ENCODE measurements around the gene KANSL1. TPM values are rescaled to one million over a fixed set of nuclear protein-coding genes. Genes with fewer than 3 reads are reported as not detected.
"Not testable (repeated sequence)": the region's sequence is repeated elsewhere in the genome, so short reads cannot be mapped to it uniquely, and the experiment has no call there.

KANSL1 gene
- total and polyA plus RNA-seq, 2 experiments from 2014 or later: 37.3 to 84.3 TPM

DNA sequence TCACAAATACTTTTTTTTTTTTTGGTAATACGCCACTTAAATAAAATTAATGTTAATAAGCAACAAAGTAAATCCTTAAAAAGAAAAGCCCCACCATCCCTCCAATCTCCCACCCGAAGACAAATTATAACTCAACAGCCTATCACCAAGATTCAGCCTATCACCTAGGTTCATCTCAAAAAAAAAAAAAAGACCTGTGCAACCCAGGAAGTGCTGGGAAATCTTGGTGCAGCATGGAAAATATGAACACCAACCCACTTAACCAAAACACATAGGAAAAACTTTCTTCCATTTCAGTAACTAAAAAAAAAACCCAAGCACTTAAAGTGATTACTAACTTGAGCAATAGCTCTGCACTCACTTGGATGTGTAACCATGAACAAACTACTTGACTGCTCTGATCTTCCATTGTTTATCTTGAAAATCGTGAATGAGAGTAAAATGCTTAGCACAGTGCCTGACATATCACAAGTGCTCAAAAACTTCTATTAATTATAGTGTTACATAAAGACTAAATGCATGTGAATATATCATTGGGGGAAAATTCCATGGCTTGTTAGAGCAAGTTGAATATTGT lies 103.8 kb downstream of the KANSL1 start:
- TF ChIP-seq, protein P1, sequence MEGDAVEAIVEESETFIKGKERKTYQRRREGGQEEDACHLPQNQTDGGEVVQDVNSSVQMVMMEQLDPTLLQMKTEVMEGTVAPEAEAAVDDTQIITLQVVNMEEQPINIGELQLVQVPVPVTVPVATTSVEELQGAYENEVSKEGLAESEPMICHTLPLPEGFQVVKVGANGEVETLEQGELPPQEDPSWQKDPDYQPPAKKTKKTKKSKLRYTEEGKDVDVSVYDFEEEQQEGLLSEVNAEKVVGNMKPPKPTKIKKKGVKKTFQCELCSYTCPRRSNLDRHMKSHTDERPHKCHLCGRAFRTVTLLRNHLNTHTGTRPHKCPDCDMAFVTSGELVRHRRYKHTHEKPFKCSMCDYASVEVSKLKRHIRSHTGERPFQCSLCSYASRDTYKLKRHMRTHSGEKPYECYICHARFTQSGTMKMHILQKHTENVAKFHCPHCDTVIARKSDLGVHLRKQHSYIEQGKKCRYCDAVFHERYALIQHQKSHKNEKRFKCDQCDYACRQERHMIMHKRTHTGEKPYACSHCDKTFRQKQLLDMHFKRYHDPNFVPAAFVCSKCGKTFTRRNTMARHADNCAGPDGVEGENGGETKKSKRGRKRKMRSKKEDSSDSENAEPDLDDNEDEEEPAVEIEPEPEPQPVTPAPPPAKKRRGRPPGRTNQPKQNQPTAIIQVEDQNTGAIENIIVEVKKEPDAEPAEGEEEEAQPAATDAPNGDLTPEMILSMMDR (IDR thresholded peaks at IDR 0.05; ENCODE audit: poor library complexity): no peak
- TF ChIP-seq EZH2phosphoT487 (IDR thresholded peaks at IDR 0.05; ENCODE audit: low read depth, severe bottlenecking, unreplicated experiment) (no peak), EZH2 (IDR thresholded peaks at IDR 0.05; ENCODE audit: borderline replicate concordance) (no peak)
- H3K36me3 ChIP-seq (replicated peaks; ENCODE audit: insufficient read depth, low read depth): no peaks in the 10 kb centered on the region
- no peak overlapping the region for H3K4me2 ChIP-seq
- H3K9me3 ChIP-seq (ENCODE audit: low read depth): no peaks in the 10 kb centered on the region
- H3K27me3 ChIP-seq: no peaks in the 10 kb centered on the region
- peaks cover 97% of the 10 kb centered on the region for H3K79me2 ChIP-seq
- peaks cover 81% of the 10 kb centered on the region for H4K20me1 ChIP-seq (ENCODE audit: insufficient read depth, poor library complexity, severe bottlenecking)
- no peaks in the 10 kb centered on the region for H3K4me1 ChIP-seq (ENCODE audit: insufficient read depth)
- H3K9me2 ChIP-seq (replicated peaks; ENCODE audit: insufficient read depth): no peaks in the 10 kb centered on the region
- no peak overlapping the region for H2AFZ ChIP-seq
- WGBS (ENCODE audit: low lambda C conversion rate, missing lambda C conversion rate): 89% methylated on average over 3 of the region's 3 CpGs
- no peak overlapping the region for H3K4me3 ChIP-seq
- no peak for DNase-seq (ENCODE audit: low spot score)
- H3K27ac ChIP-seq: no peak overlapping the region

DNA sequence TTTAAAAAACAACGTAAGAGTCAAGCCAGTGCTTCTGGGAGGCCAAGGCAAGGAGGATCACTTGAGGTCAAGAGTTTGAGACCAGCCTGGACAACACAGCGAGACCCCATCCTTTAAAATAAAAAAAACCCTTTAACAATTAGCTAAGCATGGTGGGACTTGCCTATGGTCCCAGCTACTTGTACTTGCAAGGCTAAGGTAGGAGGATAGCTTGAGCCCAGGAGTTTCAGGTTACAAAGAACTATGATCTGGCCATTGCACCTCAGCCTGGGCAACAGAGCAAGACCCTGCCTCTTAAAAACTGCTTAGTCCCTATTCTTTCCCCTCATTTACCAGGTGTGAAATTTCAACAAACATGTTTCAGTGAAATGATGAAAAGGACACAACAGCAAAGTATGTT lies 104.6 kb downstream of the KANSL1 start:
- peaks cover 97% of the 10 kb centered on the region for H3K79me2 ChIP-seq

DNA sequence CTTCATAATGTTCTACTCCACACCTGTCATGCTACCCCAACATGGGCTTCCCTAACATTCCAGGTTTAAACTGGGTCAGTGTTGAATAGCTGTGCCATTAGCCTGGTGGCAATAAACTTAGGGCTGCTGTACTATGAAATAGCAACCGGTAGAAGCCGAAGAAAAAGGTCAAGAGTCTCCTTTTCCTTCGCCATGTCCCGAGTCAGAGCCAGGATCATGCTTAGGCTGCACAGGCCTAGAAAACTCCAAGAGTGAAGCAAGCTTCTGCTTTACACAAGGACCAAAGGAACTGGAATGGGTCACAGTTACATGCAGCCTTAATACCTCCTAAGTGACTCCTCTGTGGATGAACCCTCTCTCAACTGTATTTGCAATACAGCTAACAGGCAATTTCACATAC lies 105.4 kb downstream of the KANSL1 start:
- not testable (repeated sequence) for DNase-seq (ENCODE audit: low spot score); H3K4me1 ChIP-seq (ENCODE audit: insufficient read depth); H3K36me3 ChIP-seq (replicated peaks; ENCODE audit: insufficient read depth, low read depth); H3K27me3 ChIP-seq; H2AFZ ChIP-seq; H3K4me3 ChIP-seq; H3K9me2 ChIP-seq (replicated peaks; ENCODE audit: insufficient read depth); H3K27ac ChIP-seq; H3K9me3 ChIP-seq (ENCODE audit: low read depth); H3K4me2 ChIP-seq
- Histone ChIP-seq H3K79me2 (peaks cover 97% of the 10 kb centered on the region), H4K20me1 (ENCODE audit: insufficient read depth, poor library complexity, severe bottlenecking) (peaks cover 75% of the 10 kb centered on the region)
- WGBS (ENCODE audit: low lambda C conversion rate, missing lambda C conversion rate): 86% methylated on average over 4 of the region's 4 CpGs

More for the DNA sequence above, 104.6 kb downstream of the KANSL1 start:
- H3K9me3 ChIP-seq (ENCODE audit: low read depth): no peaks in the 10 kb centered on the region
- H3K4me1 ChIP-seq (ENCODE audit: insufficient read depth): no peaks in the 10 kb centered on the region
- TF ChIP-seq, protein P1 (IDR thresholded peaks at IDR 0.05; ENCODE audit: poor library complexity): no peak
- TF ChIP-seq EZH2 (IDR thresholded peaks at IDR 0.05; ENCODE audit: borderline replicate concordance) (no peak), EZH2phosphoT487 (IDR thresholded peaks at IDR 0.05; ENCODE audit: low read depth, severe bottlenecking, unreplicated experiment) (no peak)
- H3K27ac ChIP-seq: no peak overlapping the region
- H4K20me1 ChIP-seq (ENCODE audit: insufficient read depth, poor library complexity, severe bottlenecking): peaks cover 75% of the 10 kb centered on the region
- H3K9me2 ChIP-seq (replicated peaks; ENCODE audit: insufficient read depth): no peaks in the 10 kb centered on the region
- 98% methylated on average over 2 of the region's 2 CpGs for WGBS (ENCODE audit: low lambda C conversion rate, missing lambda C conversion rate)
- H2AFZ ChIP-seq: no peak overlapping the region
- no peak overlapping the region for H3K4me2 ChIP-seq
- H3K4me3 ChIP-seq: no peak overlapping the region
- no peaks in the 10 kb centered on the region for H3K27me3 ChIP-seq
- H3K36me3 ChIP-seq (replicated peaks; ENCODE audit: insufficient read depth, low read depth): no peaks in the 10 kb centered on the region
- DNase-seq (ENCODE audit: low spot score): no peak

DNA sequence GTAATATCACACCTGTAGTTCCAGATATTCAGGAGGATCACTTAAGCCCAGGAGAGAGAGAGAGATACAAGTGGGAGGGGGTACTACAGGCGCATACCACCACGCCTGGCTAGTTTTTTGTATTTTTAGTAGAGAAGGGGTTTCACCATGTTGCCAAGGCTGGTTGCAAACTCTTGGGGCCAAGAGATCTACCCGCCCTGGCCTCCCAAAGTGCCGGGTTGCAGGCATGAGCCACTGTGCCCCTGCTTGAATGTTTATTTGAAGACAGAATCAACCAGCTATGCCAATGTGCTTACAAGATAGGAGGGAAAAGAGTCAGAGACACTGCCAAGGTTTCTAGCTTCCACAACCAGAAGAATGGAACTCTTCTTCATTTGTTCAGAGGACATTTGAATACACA lies 106.4 kb downstream of the KANSL1 start:
- peaks cover 98% of the 10 kb centered on the region for H3K79me2 ChIP-seq
- 99% methylated on average over 4 of the region's 4 CpGs for WGBS (ENCODE audit: low lambda C conversion rate, missing lambda C conversion rate)
- no peak overlapping the region for H3K4me3 ChIP-seq
- H3K9me2 ChIP-seq (replicated peaks; ENCODE audit: insufficient read depth): no peaks in the 10 kb centered on the region
- no peaks in the 10 kb centered on the region for H3K9me3 ChIP-seq (ENCODE audit: low read depth)
- TF ChIP-seq, protein P1 (IDR thresholded peaks at IDR 0.05; ENCODE audit: poor library complexity): no peak
- TF ChIP-seq EZH2phosphoT487 (IDR thresholded peaks at IDR 0.05; ENCODE audit: low read depth, severe bottlenecking, unreplicated experiment): no peak
- TF ChIP-seq EZH2 (IDR thresholded peaks at IDR 0.05; ENCODE audit: borderline replicate concordance): no peak
- no peaks in the 10 kb centered on the region for H3K4me1 ChIP-seq (ENCODE audit: insufficient read depth)
- H3K4me2 ChIP-seq: no peak overlapping the region
- H3K27me3 ChIP-seq: no peaks in the 10 kb centered on the region
- H3K27ac ChIP-seq: no peak overlapping the region
- peaks cover 76% of the 10 kb centered on the region for H4K20me1 ChIP-seq (ENCODE audit: insufficient read depth, poor library complexity, severe bottlenecking)
- DNase-seq (ENCODE audit: low spot score): no peak
- no peaks in the 10 kb centered on the region for H3K36me3 ChIP-seq (replicated peaks; ENCODE audit: insufficient read depth, low read depth)
- H2AFZ ChIP-seq: no peak overlapping the region

All from hepatocyte (in vitro differentiated cells).